ENCODE results near the gene DNAJC11.

DNAJC11 gene

DNA sequence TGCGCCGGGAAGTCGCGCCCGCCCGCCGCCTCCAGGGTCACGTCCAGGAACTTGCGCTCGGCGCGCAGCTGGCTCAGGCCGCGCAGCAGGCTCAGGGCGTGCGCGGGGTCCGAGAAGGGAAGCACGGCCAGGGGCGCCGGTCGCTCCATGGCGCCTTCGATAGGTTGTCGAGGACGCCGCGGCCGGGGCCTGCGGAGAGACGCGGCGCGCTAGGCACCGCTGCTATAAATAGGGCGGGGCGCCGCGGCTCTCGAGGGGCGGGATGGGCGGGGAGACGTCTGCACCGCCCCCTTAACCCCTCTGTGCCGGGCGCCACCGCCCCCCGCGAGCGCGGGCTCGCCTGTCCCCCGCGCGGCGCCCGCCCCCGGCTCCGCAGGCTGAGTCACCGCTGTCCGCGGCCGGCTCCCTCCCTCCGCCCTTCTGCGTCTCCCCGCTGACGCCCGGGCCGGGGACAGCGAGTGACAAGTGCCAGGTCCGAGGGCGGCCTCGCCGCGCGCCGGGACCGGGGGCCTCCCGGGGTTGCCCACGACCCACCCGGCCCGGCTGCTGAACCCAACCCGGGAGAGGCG lies 98.9 kb downstream of the DNAJC11 start, which contains the start of gene KLHL21:
TSS of gene KLHL21 (minus strand) at position 201 of the 569 bp plus-strand sequence. CDS start at position 149, 52 bp downstream.
- peak within 1 kb of the TSS; percentile 81 for H3K4me2 ChIP-seq (ENCODE audit: low read depth, low read length)
- peak within 1 kb of the TSS; percentile 84 for H2AFZ ChIP-seq (ENCODE audit: low read length)
- H3K27ac ChIP-seq (ENCODE audit: low read length): peak within 1 kb of the TSS; percentile 97
- peaks cover 14% of the 10 kb centered on the region for H3K4me1 ChIP-seq (ENCODE audit: low read length)
- peak; percentile 90 for DNase-seq
- peak within 1 kb of the TSS; percentile 85 for H3K9ac ChIP-seq (ENCODE audit: low read length)
- no peaks in the 10 kb centered on the region for H3K27me3 ChIP-seq (replicated peaks; ENCODE audit: insufficient read depth, low read length)
- H3F3A ChIP-seq (ENCODE audit: insufficient read depth, low read length): peaks cover 27% of the 10 kb centered on the region
- peaks cover 8% of the 10 kb centered on the region; the same call in 1 of the 2 replicates for H4K20me1 ChIP-seq (ENCODE audit: insufficient read depth, low read length)
- TF ChIP-seq EZH2phosphoT487 (IDR thresholded peaks at IDR 0.05; ENCODE audit: low read length): no peak
- no peak for TF ChIP-seq EZH2 (optimal IDR thresholded peaks at IDR 0.05; ENCODE audit: low read depth, low read length)
- TF ChIP-seq, protein P1, sequence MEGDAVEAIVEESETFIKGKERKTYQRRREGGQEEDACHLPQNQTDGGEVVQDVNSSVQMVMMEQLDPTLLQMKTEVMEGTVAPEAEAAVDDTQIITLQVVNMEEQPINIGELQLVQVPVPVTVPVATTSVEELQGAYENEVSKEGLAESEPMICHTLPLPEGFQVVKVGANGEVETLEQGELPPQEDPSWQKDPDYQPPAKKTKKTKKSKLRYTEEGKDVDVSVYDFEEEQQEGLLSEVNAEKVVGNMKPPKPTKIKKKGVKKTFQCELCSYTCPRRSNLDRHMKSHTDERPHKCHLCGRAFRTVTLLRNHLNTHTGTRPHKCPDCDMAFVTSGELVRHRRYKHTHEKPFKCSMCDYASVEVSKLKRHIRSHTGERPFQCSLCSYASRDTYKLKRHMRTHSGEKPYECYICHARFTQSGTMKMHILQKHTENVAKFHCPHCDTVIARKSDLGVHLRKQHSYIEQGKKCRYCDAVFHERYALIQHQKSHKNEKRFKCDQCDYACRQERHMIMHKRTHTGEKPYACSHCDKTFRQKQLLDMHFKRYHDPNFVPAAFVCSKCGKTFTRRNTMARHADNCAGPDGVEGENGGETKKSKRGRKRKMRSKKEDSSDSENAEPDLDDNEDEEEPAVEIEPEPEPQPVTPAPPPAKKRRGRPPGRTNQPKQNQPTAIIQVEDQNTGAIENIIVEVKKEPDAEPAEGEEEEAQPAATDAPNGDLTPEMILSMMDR (IDR thresholded peaks at IDR 0.05; ENCODE audit: low read length): no peak
- peaks cover 47% of the 10 kb centered on the region for H3K79me2 ChIP-seq (ENCODE audit: low read length)
- peak within 1 kb of the TSS; percentile 81 for H3K4me3 ChIP-seq (ENCODE audit: low read length)
- no peaks in the 10 kb centered on the region for H3K9me2 ChIP-seq (replicated peaks; ENCODE audit: insufficient read depth, low read length)
- no peaks in the 10 kb centered on the region for H3K9me3 ChIP-seq (replicated peaks; ENCODE audit: insufficient read depth, low read length)
- 0 out of 2 replicates have a peak, but pooled peaks cover 6% of the 10 kb centered on the region for H3K36me3 ChIP-seq (replicated peaks; ENCODE audit: insufficient read depth, low read length)

DNA sequence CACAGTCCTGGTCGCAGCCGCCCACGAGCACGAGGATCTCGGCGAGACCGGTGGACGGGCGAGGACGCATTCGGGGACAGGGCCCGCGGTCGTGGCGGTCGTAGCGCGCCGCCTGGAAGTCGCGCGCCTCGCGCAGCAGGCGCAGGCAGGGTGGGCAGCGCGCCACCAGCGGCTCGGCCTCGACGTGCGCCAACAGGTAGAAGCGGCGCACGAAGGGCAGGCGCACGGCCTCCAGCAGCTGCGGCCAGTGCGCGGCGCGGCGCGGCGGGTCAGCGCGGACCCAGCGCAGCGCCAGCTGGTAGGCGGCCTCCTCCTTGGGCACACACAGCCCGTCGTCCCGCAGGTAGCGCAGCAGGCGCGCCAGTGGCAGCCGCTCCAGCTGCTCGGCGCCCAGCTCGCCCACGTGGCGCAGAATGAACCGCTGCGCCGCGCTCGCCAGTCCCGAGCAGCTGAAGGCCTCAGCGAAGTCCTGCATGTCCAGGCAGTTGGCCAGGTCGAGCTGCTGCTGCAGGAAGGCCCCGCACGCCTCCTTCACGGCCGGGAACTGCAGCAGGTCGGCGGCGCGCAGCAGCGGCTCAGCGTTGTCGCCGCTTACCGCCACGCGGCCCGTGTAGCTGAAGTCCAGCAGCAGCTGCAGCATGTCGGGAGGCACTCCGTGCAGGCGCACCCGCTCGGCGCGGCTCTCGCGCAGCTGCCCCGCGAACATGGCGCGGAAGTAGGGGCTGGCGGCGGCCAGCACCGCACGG lies 99.5 kb downstream of the DNAJC11 start:
- Histone ChIP-seq H2AFZ (ENCODE audit: low read length) (peak overlapping the region; percentile 84), H3K4me1 (ENCODE audit: low read length) (peaks cover 14% of the 10 kb centered on the region), H3K27ac (ENCODE audit: low read length) (peak overlapping the region; percentile 75), H3K9me2 (replicated peaks; ENCODE audit: insufficient read depth, low read length) (no peaks in the 10 kb centered on the region), H3F3A (ENCODE audit: insufficient read depth, low read length) (peaks cover 27% of the 10 kb centered on the region), H3K9ac (ENCODE audit: low read length) (peak overlapping the region; percentile 85), H3K4me2 (ENCODE audit: low read depth, low read length) (peak overlapping the region; percentile 81), H3K9me3 (replicated peaks; ENCODE audit: insufficient read depth, low read length) (no peaks in the 10 kb centered on the region), H3K79me2 (ENCODE audit: low read length) (peaks cover 53% of the 10 kb centered on the region), H4K20me1 (ENCODE audit: insufficient read depth, low read length) (peaks cover 9% of the 10 kb centered on the region; the same call in 1 of the 2 replicates), H3K27me3 (replicated peaks; ENCODE audit: insufficient read depth, low read length) (no peaks in the 10 kb centered on the region), H3K36me3 (replicated peaks; ENCODE audit: insufficient read depth, low read length) (peaks cover 9% of the 10 kb centered on the region; the same call in 1 of the 2 replicates), H3K4me3 (ENCODE audit: low read length) (peak overlapping the region; percentile 81)
- TF ChIP-seq EZH2 (optimal IDR thresholded peaks at IDR 0.05; ENCODE audit: low read depth, low read length): no peak
- TF ChIP-seq, protein P1 (IDR thresholded peaks at IDR 0.05; ENCODE audit: low read length): no peak; the same call in 1 of the 2 replicates
- DNase-seq: peak; percentile 42

DNA sequence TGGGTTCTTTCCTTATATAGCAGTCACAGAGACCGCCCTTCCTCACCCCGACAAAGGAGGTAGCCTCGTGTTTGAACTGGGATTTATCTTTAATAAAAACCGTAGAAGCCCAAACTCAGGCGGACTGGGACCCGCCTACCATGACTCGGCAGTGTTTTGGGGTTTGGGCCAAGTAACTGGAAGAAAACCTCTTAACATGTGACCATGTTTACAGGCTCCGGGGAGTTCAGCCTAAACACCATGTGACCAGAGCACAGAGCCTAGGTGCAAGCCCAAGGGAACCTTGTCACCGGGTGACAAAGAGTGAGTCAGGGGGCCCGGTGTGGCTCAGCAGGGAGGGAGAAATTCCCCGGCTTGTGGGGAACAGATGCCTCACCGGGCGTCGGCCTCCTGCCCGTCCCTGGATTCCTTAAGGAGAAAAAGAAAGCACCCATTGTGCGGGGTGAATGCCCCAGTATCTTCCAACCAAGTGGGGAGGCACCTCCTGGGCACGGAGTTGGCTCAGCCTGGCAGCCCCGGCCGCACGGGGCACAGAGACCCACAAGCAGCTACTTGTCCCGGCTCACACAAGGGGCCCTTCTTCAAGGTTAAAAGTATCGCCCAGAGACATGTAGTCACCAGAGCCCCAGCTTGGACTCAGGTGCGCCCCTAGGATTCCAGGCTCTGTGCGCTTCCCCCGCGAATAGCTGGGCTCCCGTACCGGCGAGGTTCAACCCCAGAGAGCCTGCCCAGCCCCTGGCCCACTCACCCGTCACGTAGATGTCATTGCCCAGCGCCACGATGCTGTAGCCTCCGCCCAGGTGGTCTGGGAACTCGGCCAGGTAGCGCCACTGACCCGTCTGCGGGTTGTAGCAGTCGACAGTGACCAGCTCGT lies 100.3 kb downstream of the DNAJC11 start:
- H3K4me3 ChIP-seq (ENCODE audit: low read length): peak overlapping the region; percentile 81
- peak overlapping the region; percentile 35; the same call in 1 of the 2 replicates for H2AFZ ChIP-seq (ENCODE audit: low read length)
- peak overlapping the region; percentile 85 for H3K9ac ChIP-seq (ENCODE audit: low read length)
- H4K20me1 ChIP-seq (ENCODE audit: insufficient read depth, low read length): peaks cover 14% of the 10 kb centered on the region; the same call in 1 of the 2 replicates
- peaks cover 27% of the 10 kb centered on the region for H3F3A ChIP-seq (ENCODE audit: insufficient read depth, low read length)
- peaks cover 61% of the 10 kb centered on the region for H3K79me2 ChIP-seq (ENCODE audit: low read length)
- H3K27me3 ChIP-seq (replicated peaks; ENCODE audit: insufficient read depth, low read length): no peaks in the 10 kb centered on the region
- TF ChIP-seq EZH2phosphoT487 (IDR thresholded peaks at IDR 0.05; ENCODE audit: low read length) (no peak), EZH2 (optimal IDR thresholded peaks at IDR 0.05; ENCODE audit: low read depth, low read length) (no peak)
- TF ChIP-seq, protein P1 (IDR thresholded peaks at IDR 0.05; ENCODE audit: low read length): no peak; the same call in 1 of the 2 replicates
- H3K9me2 ChIP-seq (replicated peaks; ENCODE audit: insufficient read depth, low read length): no peaks in the 10 kb centered on the region
- H3K4me1 ChIP-seq (ENCODE audit: low read length): peaks cover 14% of the 10 kb centered on the region
- H3K27ac ChIP-seq (ENCODE audit: low read length): peak overlapping the region; percentile 75; the same call in 1 of the 2 replicates
- H3K9me3 ChIP-seq (replicated peaks; ENCODE audit: insufficient read depth, low read length): no peaks in the 10 kb centered on the region
- H3K36me3 ChIP-seq (replicated peaks; ENCODE audit: insufficient read depth, low read length): peaks cover 9% of the 10 kb centered on the region; the same call in 1 of the 2 replicates
- peak; percentile 86 for DNase-seq
- peak overlapping the region; percentile 81 for H3K4me2 ChIP-seq (ENCODE audit: low read depth, low read length)

Data from MM.1S (cell line).